Panc1 (cell line): ENCODE results near the gene EYA2. TPM values are rescaled to one million over a fixed set of nuclear protein-coding genes. Genes with fewer than 3 reads are reported as not detected.

ENCODE experiments used
- ATAC-seq: fragments of 200-7000 bp; cut with Tn5 transposase; 2 replicates; pipeline ENCODE4 v1.9.1; 2020; ENCODE audit warnings: mild to moderate bottlenecking, moderate library complexity
- BruUV-seq: library from RNA; stranded (reverse); fragments of 400-500 nt; replicated peaks from 2 replicates; lab custom pipeline; 2021; lab: Mats Ljungman, UMichigan
- CTCF ChIA-PET: fragments of 300-600 bp; sonication (Branson Sonifier 250); formaldehyde crosslinking; loops from one replicate; lab custom pipeline; 2022; ENCODE audit warnings: antibody characterized with exemption; lab: Charles Lee
- POLR2A ChIA-PET: fragments of 300-600 bp; sonication (Branson Sonifier 250); formaldehyde crosslinking; loops from one replicate; lab custom pipeline; 2022; ENCODE audit warnings: antibody characterized with exemption; lab: Charles Lee
- DNase-seq: peaks from one replicate; pipeline ENCODE4 v3.0.0-alpha.2; 2010; ENCODE audit warnings: low read depth, low spot score
- H3K27ac ChIP-seq: 2 replicates; pipeline ENCODE4 v1.5.1; 2011; ENCODE audit warnings: mild to moderate bottlenecking, low read length, inconsistent platforms
- H3K27me3 ChIP-seq: fragments of 200-500 bp; sonication (Bioruptor generic); 2 replicates; pipeline ENCODE4 v1.6.0; 2014; ENCODE audit warnings: low read length, inconsistent platforms; ENCODE audit not compliant: control insufficient read depth, insufficient read depth
- H3K36me3 ChIP-seq: fragments of 200-500 bp; sonication (Bioruptor generic); 2 replicates; pipeline ENCODE4 v1.5.1; 2014; ENCODE audit warnings: inconsistent platforms, mild to moderate bottlenecking, low read length, moderate library complexity; ENCODE audit not compliant: control insufficient read depth, insufficient read depth
- H3K4me1 ChIP-seq: 2 replicates; pipeline ENCODE4 v1.5.1; 2011; ENCODE audit warnings: inconsistent platforms, mild to moderate bottlenecking, low read length, moderate library complexity; ENCODE audit not compliant: control insufficient read depth, insufficient read depth
- H3K4me3 ChIP-seq, 2 experiments: 2 replicates each; pipeline ENCODE4 v1.5.1; 2011 to 2012; ENCODE audit warnings: low read depth in 2 of 2, low read length in 2 of 2, mild to moderate bottlenecking in 2 of 2, inconsistent platforms in 1 of 2, moderate library complexity in 1 of 2
- H3K9me3 ChIP-seq: fragments of 200-500 bp; sonication (Bioruptor generic); 2 replicates; pipeline ENCODE4 v1.5.1; 2014; ENCODE audit warnings: low read depth, mild to moderate bottlenecking, inconsistent platforms, low read length, moderate library complexity; ENCODE audit not compliant: control insufficient read depth, insufficient read depth
- CTCF ChIP-seq: fragments of 450-650 bp; IDR thresholded peaks from 2 replicates; pipeline ENCODE4 v1.5.1; 2017; ENCODE audit warnings: mild to moderate bottlenecking
- POLR2AphosphoS5 ChIP-seq: IDR thresholded peaks from 2 replicates; pipeline ENCODE4 v1.6.1; 2012; ENCODE audit warnings: mild to moderate bottlenecking, low read depth, low read length, moderate library complexity
- REST ChIP-seq, 2 experiments: IDR thresholded peaks; 2 replicates each; pipeline ENCODE4 v1.6.1; 2011 to 2012; ENCODE audit warnings: low read depth in 2 of 2, control low read depth in 1 of 2, low read length in 1 of 2, mild to moderate bottlenecking in 1 of 2, moderate library complexity in 1 of 2; ENCODE audit not compliant: insufficient read depth in 1 of 2
- SIN3A ChIP-seq: IDR thresholded peaks from 2 replicates; pipeline ENCODE4 v1.6.1; 2012; ENCODE audit warnings: low read depth, mild to moderate bottlenecking, low read length, moderate library complexity, borderline replicate concordance; ENCODE audit not compliant: insufficient read depth
- TCF7L2 ChIP-seq: IDR thresholded peaks from 2 replicates; pipeline ENCODE4 v1.6.1; 2011; ENCODE audit warnings: mild to moderate bottlenecking, low read depth, low read length, inconsistent platforms
- in situ Hi-C: cut with HindIII; loops from 2 replicates; pipeline ENCODE4 v1.10.0; 2016; ENCODE audit warnings: low sequenced_read_pairs, low pct_unique_long_range_greater_than_20kb
- intact Hi-C: fragments of 100-400 bp; cut with micrococcal nuclease; formaldehyde crosslinking; loops from one replicate; pipeline ENCODE4 v1.10.0; 2022; ENCODE audit not compliant: unreplicated experiment
- total RNA-seq: library from RNA; stranded (reverse); gene quantifications from one replicate; pipeline ENCODE4 v1.2.1, GENCODE V29; 2021; ENCODE audit not compliant: unreplicated experiment

EYA2 gene
- total RNA-seq, 1 experiment from 2014 or later: 1.9 TPM

GRCh38 chr20:47057661-47058060 lies 163.0 kb downstream of the EYA2 start:
- H3K4me1 ChIP-seq: no peaks in the 10 kb centered on the region
- CTCF ChIA-PET: no interaction called here
- in situ Hi-C loops (no loop called here), intact Hi-C loops (no loop called here)
- no peak overlapping the region for H3K27ac ChIP-seq
- H3K36me3 ChIP-seq: no peaks in the 10 kb centered on the region
- DNase-seq (no peak), ATAC-seq (no peak)
- POLR2A ChIA-PET: interaction anchor here (0.6 kb wide), 1 partner anchor 489 kb away, joined by 3 read pairs; no protein-coding TSS in a partner anchor
- BruUV-seq: no TSS peak
- no peak overlapping the region for H3K4me3 ChIP-seq
- no peaks in the 10 kb centered on the region; the same call in 1 of the 2 replicates for H3K27me3 ChIP-seq
- no peaks in the 10 kb centered on the region for H3K9me3 ChIP-seq
- no peak for TF ChIP-seq REST (IDR thresholded peaks at IDR 0.05; ENCODE audit: insufficient read depth in 1 of 2, low read depth in 2 of 2, low read length in 1 of 2)
- no peak for TF ChIP-seq TCF7L2
- no peak for TF ChIP-seq CTCF
- TF ChIP-seq SIN3A: no peak
- TF ChIP-seq POLR2AphosphoS5: no peak

- CTCF ChIA-PET: no interaction called here
- Histone ChIP-seq H3K4me1 (no peaks in the 10 kb centered on the region), H3K4me3 (no peak overlapping the region), H3K27me3 (no peaks in the 10 kb centered on the region; the same call in 1 of the 2 replicates), H3K36me3 (no peaks in the 10 kb centered on the region), H3K9me3 (no peaks in the 10 kb centered on the region), H3K27ac (no peak overlapping the region)
- in situ Hi-C loops (no loop called here), intact Hi-C loops (no loop called here)
- TF ChIP-seq SIN3A (no peak), CTCF (no peak), TCF7L2 (no peak), POLR2AphosphoS5 (no peak), REST (IDR thresholded peaks at IDR 0.05; ENCODE audit: insufficient read depth in 1 of 2, low read depth in 2 of 2, low read length in 1 of 2) (no peak)
- POLR2A ChIA-PET: no interaction called here
- DNase-seq (no peak), ATAC-seq (no peak)
- BruUV-seq: no TSS peak
Measured at GRCh38 chr20:47058236-47058635, 163.6 kb downstream of the EYA2 start.
